Endodermal cell (in vitro differentiated cells): ENCODE measurements around the gene PMPCB. TPM values are rescaled to one million over a fixed set of nuclear protein-coding genes. Genes with fewer than 3 reads are reported as not detected.

Experiments used
- DNase-seq: peaks from one replicate; pipeline ENCODE4 v3.0.0-alpha.2; 2017
- H3K27ac ChIP-seq: 2 replicates; pipeline ENCODE4 v1.5.1; 2013; ENCODE audit warnings: mild to moderate bottlenecking, low read depth, low read length, moderate library complexity
- H3K27me3 ChIP-seq: 2 replicates; pipeline ENCODE4 v1.6.1; 2013; ENCODE audit warnings: mild to moderate bottlenecking, low read length, moderate library complexity; ENCODE audit not compliant: insufficient read depth, control insufficient read depth, poor library complexity, severe bottlenecking
- H3K36me3 ChIP-seq: 2 replicates; pipeline ENCODE4 v1.7.0; 2013; ENCODE audit warnings: mild to moderate bottlenecking, low read length, moderate library complexity; ENCODE audit not compliant: control insufficient read depth, insufficient read depth
- H3K4me1 ChIP-seq: one replicate; pipeline ENCODE4 v1.7.0; 2013; ENCODE audit warnings: low read length; ENCODE audit not compliant: control insufficient read depth, insufficient read depth
- H3K4me3 ChIP-seq: 2 replicates; pipeline ENCODE4 v1.5.1; 2013; ENCODE audit warnings: mild to moderate bottlenecking, low read length, moderate library complexity
- H3K9ac ChIP-seq: 2 replicates; pipeline ENCODE4 v1.6.1; 2013; ENCODE audit warnings: mild to moderate bottlenecking, low read length, moderate library complexity; ENCODE audit not compliant: poor library complexity, severe bottlenecking; ENCODE audit errors: extremely low read depth
- H3K9me3 ChIP-seq: 2 replicates; pipeline ENCODE4 v1.6.1; 2013; ENCODE audit warnings: mild to moderate bottlenecking, low read length, moderate library complexity; ENCODE audit not compliant: control insufficient read depth
- H3K27ac Mint-ChIP-seq: 2 replicates; pipeline ENCODE4 v1.8.0; 2020; ENCODE audit warnings: mixed read lengths
- H3K27me3 Mint-ChIP-seq: 2 replicates; pipeline ENCODE4 v1.8.0; 2021; ENCODE audit warnings: mild to moderate bottlenecking, mixed read lengths; ENCODE audit not compliant: insufficient read depth
- H3K36me3 Mint-ChIP-seq: 2 replicates; pipeline ENCODE4 v1.8.0; 2020; ENCODE audit warnings: low read depth, mixed read lengths
- H3K4me1 Mint-ChIP-seq: 2 replicates; pipeline ENCODE4 v1.8.0; 2020; ENCODE audit warnings: mixed read lengths
- H3K4me3 Mint-ChIP-seq: 2 replicates; pipeline ENCODE4 v1.8.0; 2020; ENCODE audit warnings: mild to moderate bottlenecking, moderate library complexity, mixed read lengths
- H3K9me3 Mint-ChIP-seq: 2 replicates; pipeline ENCODE4 v1.8.0; 2020; ENCODE audit warnings: mild to moderate bottlenecking, mixed read lengths
- CTCF ChIP-seq: fragments of 200-600 bp; sonication (generic); conservative IDR thresholded peaks from 2 replicates; pipeline ENCODE4 v1.5.0; 2021; ENCODE audit warnings: antibody characterized with exemption, mild to moderate bottlenecking
- WGBS, 2 experiments: methylation state at CpG; one replicate each; pipeline versions ENCODE4 v1.1.5 to v1.1.7; 2013; ENCODE audit warnings: missing lambda C conversion rate in 2 of 2, mixed read lengths in 1 of 2; ENCODE audit not compliant: insufficient coverage in 1 of 2, insufficient read length in 1 of 2; 5-methylcytosine and 5-hydroxymethylcytosine counted together
- total RNA-seq, 2 donors: library from RNA; stranded (reverse); fragmentation: NEBNext Ultra II Directional in 1 of 2; extraction: Animal tissue kit (Norgen Biotek cat#: 25700) in 1 of 2; gene quantifications; 2 replicates in 1 of 2; 3 replicates in 1 of 2; pipeline ENCODE4 v1.2.1, GENCODE V29; 2021

The PMPCB gene
- total RNA-seq, 2 donors from 2014 or later, result 63.9 to 75.2 TPM

GRCh38 chr7:103343758-103344452 lies 46.7 kb downstream of the PMPCB start:
- 2 to 6% methylated on average over 14 to 26 of the region's 26 CpGs for WGBS, 2 experiments
- no peak for DNase-seq

GRCh38 chr7:103344453-103345149 lies 47.4 kb downstream of the PMPCB start, which contains the start of gene DNAJC2:
DNAJC2 (minus strand) TSS chr7:103344767; CDS start chr7:103344622, 145 bp downstream.
- peak within 1 kb of the TSS; percentile 96 for H3K9ac ChIP-seq
- peak within 1 kb of the TSS; percentile 67 for H3K27ac ChIP-seq
- no peaks in the 10 kb centered on the region for H3K27me3 ChIP-seq
- Mint-ChIP-seq H3K9me3 (no peaks in the 10 kb centered on the region), H3K4me3 (peak within 1 kb of the TSS; percentile 95), H3K27me3 (no peaks in the 10 kb centered on the region), H3K27ac (peak within 1 kb of the TSS; percentile 97), H3K4me1 (peaks cover 11% of the 10 kb centered on the region), H3K36me3 (peaks cover 25% of the 10 kb centered on the region)
- no peaks in the 10 kb centered on the region for H3K4me1 ChIP-seq
- no peak for TF ChIP-seq CTCF
- no peaks in the 10 kb centered on the region for H3K9me3 ChIP-seq
- DNase-seq, result peak; percentile 93
- peaks cover 24% of the 10 kb centered on the region for H3K36me3 ChIP-seq
- peak within 1 kb of the TSS; percentile 91 for H3K4me3 ChIP-seq
- WGBS, 2 experiments, result 12 to 28% methylated on average over 15 to 43 of the region's 43 CpGs

More at GRCh38 chr7:103343758-103344452, 46.7 kb downstream of the PMPCB start:
- Mint-ChIP-seq H3K36me3 (peaks cover 32% of the 10 kb centered on the region), H3K9me3 (no peaks in the 10 kb centered on the region), H3K27me3 (no peaks in the 10 kb centered on the region), H3K4me3 (peak overlapping the region; percentile 95), H3K4me1 (peaks cover 8% of the 10 kb centered on the region), H3K27ac (peak overlapping the region; percentile 97)
- peak overlapping the region; percentile 91 for H3K4me3 ChIP-seq
- peak overlapping the region; percentile 96 for H3K9ac ChIP-seq
- no peaks in the 10 kb centered on the region for H3K27me3 ChIP-seq
- H3K27ac ChIP-seq, result peak overlapping the region; percentile 67
- TF ChIP-seq CTCF, result no peak
- H3K9me3 ChIP-seq, result no peaks in the 10 kb centered on the region
- H3K4me1 ChIP-seq, result no peaks in the 10 kb centered on the region
- peaks cover 31% of the 10 kb centered on the region for H3K36me3 ChIP-seq

GRCh38 chr7:103346396-103346795 lies 49.2 kb downstream of the PMPCB start:
- Mint-ChIP-seq H3K27me3 (no peaks in the 10 kb centered on the region), H3K4me3 (no peak overlapping the region), H3K9me3 (no peaks in the 10 kb centered on the region), H3K36me3 (peaks cover 11% of the 10 kb centered on the region), H3K27ac (no peak overlapping the region), H3K4me1 (peaks cover 20% of the 10 kb centered on the region)
- no peak for DNase-seq
- Histone ChIP-seq H3K36me3 (peaks cover 19% of the 10 kb centered on the region), H3K4me1 (no peaks in the 10 kb centered on the region), H3K9me3 (no peaks in the 10 kb centered on the region), H3K4me3 (no peak overlapping the region), H3K9ac (no peak overlapping the region), H3K27me3 (no peaks in the 10 kb centered on the region), H3K27ac (no peak overlapping the region)
- 99 to 100% methylated on average over 5 of the region's 5 CpGs for WGBS, 2 experiments
- no peak for TF ChIP-seq CTCF
